ENCODE measurements around the gene CCDC149.

CCDC149 gene

GRCh38 chr4:24799544-24800324 is 113.1 kb downstream of the CCDC149 start:
- DNase-seq, result peak; percentile 71

- no peak for DNase-seq
Observed at GRCh38 chr4:24799196-24799543, 113.7 kb downstream of the CCDC149 start.

GRCh38 chr4:24798036-24798610 is 114.7 kb downstream of the CCDC149 start:
- no peak for DNase-seq

GRCh38 chr4:24796620-24797019 is 116.2 kb downstream of the CCDC149 start:
- DNase-seq, result no peak

GRCh38 chr4:24795666-24796381 is 117.0 kb downstream of the CCDC149 start:
- DNase-seq, result no peak

GRCh38 chr4:24794916-24795665 is 117.8 kb downstream of the CCDC149 start, which contains the start of gene SOD3:
SOD3 (plus strand) TSS chr4:24795573; CDS start chr4:24799522, 3,949 bp downstream.
- DNase-seq, result peak; percentile 78

- no peak for DNase-seq
Observed at GRCh38 chr4:24794480-24794879, 118.4 kb downstream of the CCDC149 start.

- DNase-seq, result no peak
Observed at GRCh38 chr4:24794051-24794450, 118.8 kb downstream of the CCDC149 start.

GRCh38 chr4:24793219-24794005 is 119.4 kb downstream of the CCDC149 start:
- no peak for DNase-seq

- DNase-seq, result no peak
Observed at GRCh38 chr4:24792552-24792951, 120.3 kb downstream of the CCDC149 start.

GRCh38 chr4:24791043-24791442 is 121.8 kb downstream of the CCDC149 start:
- DNase-seq, result no peak

GRCh38 chr4:24783506-24783905 is 129.3 kb downstream of the CCDC149 start:
- DNase-seq, result no peak

GRCh38 chr4:24781999-24782745 is 130.7 kb downstream of the CCDC149 start:
- DNase-seq, result peak; percentile 27

GRCh38 chr4:24780936-24781495 is 131.8 kb downstream of the CCDC149 start:
- DNase-seq, result no peak

GRCh38 chr4:24778464-24779225 is 134.2 kb downstream of the CCDC149 start:
- DNase-seq, result peak; percentile 81

- DNase-seq, result no peak
Observed at GRCh38 chr4:24777536-24778463, 135.0 kb downstream of the CCDC149 start.

GRCh38 chr4:24775750-24776149 is 137.1 kb downstream of the CCDC149 start:
- DNase-seq, result no peak

- DNase-seq, result no peak
Observed at GRCh38 chr4:24775032-24775605, 137.7 kb downstream of the CCDC149 start.

- no peak for DNase-seq
Observed at GRCh38 chr4:24774452-24774851, 138.4 kb downstream of the CCDC149 start.

All from eye (tissue), 1 donor.